Left kidney (tissue), 8 donors: ENCODE data around the gene WEE2. TPM values are rescaled to one million over a fixed set of nuclear protein-coding genes. Genes with fewer than 3 reads are reported as not detected.
A peak's percentile ranks its signal among the peaks of the same experiment; 100 is the strongest.
"Not testable (repeated sequence)": the region's sequence is repeated elsewhere in the genome, so short reads cannot be mapped to it uniquely, and the experiment has no call there.

Experiments
- DNase-seq: peaks from one replicate; pipeline ENCODE4 v3.0.0-alpha.2; 2013
- long read RNA-seq, 8 donors: transcript quantifications; one replicate each; lab custom pipeline, GENCODE V29; 2026
- polyA plus RNA-seq: library from polyadenylated mRNA; unstranded; fragments of 120-200 nt; gene quantifications from one replicate; pipeline ENCODE4 v1.2.1, GENCODE V29; 2013; ENCODE audit not compliant: insufficient read length

Gene WEE2
- 0.58 TPM for polyA plus RNA-seq
- long read RNA-seq, donor 1: 0 reads
- long read RNA-seq, donor 2: 0 reads
- long read RNA-seq, donor 3: 0 reads
- long read RNA-seq, donor 4: 0 reads
- long read RNA-seq, donor 5: 0 reads
- long read RNA-seq, donor 6: 0 reads
- long read RNA-seq, donor 7: 0 reads
- long read RNA-seq, donor 8: 0 reads

GRCh38 chr7:141708351-141708750, at the start of gene WEE2:
TSS of gene WEE2 (plus strand) at chr7:141708353. CDS start at chr7:141708759, 406 bp downstream.
- DNase-seq: no peak

GRCh38 chr7:141659501-141659900, 48.7 kb upstream of the WEE2 start:
- no peak for DNase-seq

GRCh38 chr7:141660259-141660658, 47.9 kb upstream of the WEE2 start:
- no peak for DNase-seq

DNA sequence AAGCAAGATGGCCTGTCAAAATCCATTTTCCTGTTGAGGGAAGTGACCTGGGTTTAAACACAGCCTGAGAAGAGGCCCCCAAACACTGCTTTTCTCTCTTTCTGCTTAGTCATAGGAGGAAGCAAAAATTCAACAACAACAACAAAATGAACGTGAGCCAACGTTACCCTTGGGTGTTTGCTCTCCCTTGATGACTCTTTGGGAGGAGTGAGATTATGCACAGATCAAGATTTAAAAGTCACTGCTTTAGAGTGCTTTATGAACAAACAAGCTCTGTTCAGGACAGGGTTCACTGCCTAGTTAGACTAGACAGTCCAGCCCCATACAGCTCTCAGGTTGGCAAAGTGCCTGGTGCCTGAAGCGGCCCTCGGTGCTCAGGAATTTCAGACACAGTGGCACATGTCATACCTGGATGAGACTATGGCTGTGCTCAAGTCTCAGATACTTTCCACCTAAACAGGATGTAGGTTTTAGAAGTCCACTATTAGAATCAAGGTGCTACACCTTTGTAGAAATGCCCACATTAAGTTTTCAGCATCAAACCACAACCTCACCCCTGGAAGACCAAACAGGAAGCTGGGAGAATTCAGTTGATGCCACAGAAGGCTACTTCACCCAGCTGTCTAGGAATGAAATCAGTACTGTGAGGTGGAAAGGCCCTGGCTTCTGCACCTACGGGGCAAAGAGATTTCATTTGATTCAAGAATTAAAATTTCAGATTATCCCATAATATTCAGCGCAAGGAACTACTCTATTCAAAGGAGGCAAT, 44.9 kb upstream of the WEE2 start:
- no peak for DNase-seq

DNA sequence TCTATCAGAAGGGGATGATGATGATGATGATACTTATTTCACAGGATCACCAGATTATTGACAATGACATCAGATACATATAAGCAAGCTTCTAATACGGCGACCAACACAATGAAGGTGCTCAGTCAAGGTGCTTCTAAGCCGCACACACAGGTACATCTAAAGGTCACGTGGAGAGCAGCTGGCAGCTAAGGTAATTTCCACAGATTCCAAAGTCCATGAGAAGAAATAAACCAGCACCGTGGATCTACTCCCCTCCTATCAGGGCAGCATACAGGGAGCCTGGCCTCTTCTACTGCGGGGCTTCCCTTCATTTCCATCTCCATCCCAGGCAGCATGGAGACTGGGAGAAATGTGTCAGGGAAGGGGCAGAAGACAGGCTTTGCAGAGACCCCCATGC, 43.7 kb upstream of the WEE2 start:
- DNase-seq: no peak

DNA sequence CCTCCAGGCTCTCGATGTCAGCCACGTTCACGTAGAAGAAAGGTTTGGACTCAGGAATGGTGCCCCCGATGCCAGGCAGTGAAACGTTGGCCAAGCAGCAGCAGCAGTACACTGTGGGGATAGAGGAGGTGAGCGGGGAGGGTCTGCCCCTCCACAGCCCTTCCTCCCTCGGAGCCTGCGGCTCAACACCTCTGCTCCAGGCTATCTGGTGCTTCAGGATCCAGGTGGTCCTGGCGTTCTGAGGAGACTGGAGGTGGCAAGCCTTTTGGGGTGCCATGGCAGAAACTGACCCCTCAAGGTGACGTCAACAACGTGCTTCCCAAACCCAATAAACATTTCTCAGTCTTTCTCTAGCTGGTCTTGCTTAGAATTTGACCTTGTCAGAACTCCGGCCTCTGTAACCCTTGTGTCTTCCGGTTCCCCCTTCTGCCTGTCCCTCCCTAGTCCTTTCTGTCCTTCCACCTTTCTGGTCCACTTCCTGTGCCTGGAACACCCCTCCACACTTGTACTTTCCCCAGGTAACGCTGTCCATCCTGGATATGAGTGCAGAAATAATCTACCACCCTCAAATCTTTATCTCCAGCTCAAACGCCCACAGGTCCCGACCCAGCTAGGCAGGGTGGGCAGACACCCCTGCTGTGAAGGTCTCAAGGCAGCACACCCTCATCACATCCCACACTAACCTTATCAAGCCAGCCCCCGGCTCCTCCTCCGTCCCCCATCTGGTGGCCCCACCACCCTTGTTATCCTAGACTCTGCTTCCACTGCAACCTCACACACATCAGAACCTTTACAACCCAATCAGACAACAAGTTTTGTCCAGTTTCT, 42.7 kb upstream of the WEE2 start:
- no peak for DNase-seq

DNA sequence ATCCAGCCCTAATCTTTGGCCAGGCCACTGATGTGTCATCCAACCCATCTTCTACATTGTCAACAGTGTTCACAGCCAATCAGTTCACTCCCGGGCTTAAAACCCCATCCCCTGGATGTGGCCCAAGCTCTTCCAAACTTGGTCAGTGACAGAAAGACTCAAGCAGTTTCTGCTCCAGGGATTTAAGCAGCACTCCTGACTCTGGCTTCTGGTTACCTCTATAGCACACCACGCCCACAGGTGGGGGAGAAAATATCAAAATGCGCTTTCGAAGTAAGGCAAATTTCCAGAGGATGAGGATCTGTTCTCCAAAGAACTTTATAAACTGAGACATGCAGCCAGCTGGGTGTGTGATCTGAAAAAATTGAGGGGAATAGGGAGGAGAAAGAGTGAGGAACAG, 42.1 kb upstream of the WEE2 start:
- no peak for DNase-seq

DNA sequence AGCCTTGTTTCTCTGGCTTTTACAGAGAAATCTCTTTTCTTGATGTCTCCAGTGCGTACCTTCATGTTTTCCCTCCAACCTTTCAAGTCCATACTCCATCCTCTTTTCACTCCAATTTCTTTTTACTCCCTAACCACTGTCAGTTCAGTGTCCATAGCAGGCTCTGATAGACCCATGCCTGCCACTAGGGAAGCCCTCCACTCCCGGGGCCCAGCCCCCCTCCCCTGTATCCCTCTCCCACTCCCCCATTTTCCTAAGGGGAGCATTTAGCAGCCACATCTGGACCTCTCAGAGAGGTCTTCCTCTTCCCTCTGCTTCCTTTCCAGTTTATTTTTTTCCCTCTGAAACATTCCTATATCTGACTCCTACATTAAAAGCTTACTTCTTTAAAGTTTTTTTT, 39.3 kb upstream of the WEE2 start:
- no peak for DNase-seq

DNA sequence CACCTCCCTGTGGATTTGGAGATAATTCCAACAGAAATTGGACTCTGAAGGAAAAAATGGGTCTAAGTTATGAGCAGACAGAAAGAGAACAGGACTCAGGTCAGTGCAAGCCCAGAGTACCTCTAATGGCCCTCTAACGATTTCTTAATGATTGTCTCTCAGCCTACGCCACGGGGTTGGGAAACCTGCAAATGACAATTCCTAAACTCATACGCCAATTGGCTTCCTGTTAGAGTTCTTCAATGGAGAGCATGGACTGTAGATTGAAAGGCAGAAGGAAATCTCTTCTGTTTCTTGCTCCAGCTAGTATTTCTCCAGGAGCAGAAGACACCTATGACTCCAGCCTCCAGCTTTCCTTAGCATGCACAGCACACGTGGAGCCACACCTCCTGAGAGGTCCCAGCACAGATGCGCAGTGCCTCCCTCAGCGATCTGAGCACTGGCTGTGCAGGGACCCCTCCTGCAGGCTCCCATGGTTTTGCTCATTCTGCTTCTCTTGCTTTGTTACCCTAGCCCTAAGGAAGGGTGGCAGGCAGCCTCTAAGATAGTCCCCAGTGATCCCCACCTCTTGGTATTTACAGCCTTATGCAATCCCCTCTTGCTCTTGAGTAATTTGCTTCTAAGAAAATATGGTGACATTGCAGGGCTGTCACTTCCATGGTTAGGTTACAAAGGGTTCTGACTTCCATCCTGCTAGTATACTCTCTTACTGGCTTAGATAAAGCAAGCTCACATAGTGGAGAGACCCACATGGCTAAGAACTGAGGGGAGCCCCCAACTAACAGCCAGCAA, 36.3 kb upstream of the WEE2 start:
- no peak for DNase-seq

DNA sequence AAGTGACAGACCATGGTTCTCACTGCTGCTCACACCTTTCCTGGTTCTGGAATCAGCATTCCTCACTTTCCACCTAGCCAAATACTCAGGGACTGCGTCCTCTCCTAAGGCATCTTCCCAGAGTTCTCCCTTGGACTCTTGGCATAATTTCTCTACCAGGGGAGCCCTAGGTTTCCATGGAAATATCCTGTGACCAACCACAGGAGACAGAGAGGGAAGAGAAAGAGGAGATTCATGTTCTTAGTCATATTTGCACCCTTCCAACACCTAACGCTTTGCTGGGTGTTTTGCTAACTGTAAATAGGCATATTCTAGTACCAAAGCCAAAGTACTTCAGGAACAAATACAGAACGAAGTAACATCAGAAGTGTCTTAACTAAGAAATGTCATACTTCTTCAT, 34.8 kb upstream of the WEE2 start:
- no peak for DNase-seq

DNA sequence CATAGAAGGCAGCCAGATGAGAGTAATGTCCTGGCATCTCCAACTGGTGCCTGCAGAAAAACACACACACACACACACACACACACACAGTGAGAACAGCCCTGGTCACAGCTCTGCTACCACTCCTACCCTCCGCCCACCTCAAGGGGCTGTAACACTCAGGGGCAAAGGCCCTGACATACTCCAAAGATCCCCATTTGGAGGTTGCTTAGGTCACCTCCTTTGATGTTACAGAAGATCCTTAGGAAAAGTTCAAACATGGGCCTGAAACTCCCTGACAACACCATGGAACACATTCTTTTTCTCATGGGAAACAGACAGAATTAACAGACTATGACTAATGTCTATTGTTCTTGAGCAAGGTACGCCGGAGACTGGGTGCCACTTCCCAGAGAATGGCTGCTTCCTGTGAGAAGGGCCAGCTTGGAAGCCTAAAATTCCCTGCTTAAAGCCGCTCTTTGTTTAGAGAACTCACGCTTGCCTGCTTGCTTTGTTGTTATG, 33.9 kb upstream of the WEE2 start:
- peak; percentile 20 for DNase-seq

- no peak for DNase-seq
These were observed 33.5 kb upstream of the WEE2 start for GRCh38 chr7:141674702-141675101.

DNA sequence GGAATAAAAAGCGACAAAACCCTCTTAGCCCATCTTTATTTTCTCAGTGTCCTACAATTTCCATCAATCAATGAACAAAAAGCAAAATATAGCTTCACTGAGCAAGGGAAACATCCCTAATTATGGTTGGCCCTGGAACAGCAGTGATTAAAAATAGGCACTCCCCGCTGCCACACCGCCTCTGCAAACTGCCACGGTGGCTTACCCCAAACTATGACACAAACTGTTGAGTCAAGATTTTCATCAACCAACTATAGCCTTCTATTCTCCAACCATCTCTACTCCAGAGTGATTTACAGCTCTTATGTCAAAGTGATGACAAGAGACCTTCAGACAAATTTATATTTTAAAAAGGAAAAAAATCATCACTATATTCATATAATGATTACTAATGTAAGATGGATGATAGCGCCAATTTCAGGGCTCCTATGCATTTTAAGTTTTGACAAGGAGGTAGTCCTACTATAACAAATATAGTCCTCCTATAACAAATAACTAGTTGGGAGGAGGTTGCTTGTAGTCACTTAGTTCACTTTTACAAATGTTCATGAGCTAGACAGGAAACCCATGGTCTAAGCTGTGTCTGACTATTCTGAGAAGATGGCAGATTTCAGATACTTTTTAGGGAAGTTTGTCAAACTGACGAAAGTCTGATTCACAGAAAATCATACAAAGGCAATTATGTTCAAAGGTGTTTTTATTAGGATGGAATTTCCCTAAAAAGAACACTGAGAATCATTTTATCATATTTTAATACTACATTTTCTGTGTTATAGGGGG, 32.5 kb upstream of the WEE2 start:
- DNase-seq: no peak

DNA sequence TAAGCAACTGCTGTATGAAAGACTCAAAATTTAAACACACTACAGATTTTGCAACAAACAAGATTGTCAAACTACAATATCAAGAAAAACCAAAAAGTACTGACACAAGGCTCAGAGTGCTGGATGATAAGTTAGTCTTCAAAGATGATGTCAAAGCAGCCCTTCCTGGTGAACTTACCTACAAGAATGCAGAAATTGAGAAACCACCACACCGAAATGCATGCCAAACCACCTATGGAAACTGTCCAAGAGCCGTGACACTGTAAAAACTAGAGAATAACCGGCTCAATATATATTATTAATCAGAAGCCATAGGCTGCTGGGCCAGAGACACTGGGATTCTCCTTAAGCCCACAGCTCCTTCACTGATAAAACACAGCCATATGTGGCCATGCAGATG, 31.5 kb upstream of the WEE2 start:
- DNase-seq: no peak

- no peak for DNase-seq
These were observed 29.1 kb upstream of the WEE2 start for GRCh38 chr7:141679014-141679413.

DNA sequence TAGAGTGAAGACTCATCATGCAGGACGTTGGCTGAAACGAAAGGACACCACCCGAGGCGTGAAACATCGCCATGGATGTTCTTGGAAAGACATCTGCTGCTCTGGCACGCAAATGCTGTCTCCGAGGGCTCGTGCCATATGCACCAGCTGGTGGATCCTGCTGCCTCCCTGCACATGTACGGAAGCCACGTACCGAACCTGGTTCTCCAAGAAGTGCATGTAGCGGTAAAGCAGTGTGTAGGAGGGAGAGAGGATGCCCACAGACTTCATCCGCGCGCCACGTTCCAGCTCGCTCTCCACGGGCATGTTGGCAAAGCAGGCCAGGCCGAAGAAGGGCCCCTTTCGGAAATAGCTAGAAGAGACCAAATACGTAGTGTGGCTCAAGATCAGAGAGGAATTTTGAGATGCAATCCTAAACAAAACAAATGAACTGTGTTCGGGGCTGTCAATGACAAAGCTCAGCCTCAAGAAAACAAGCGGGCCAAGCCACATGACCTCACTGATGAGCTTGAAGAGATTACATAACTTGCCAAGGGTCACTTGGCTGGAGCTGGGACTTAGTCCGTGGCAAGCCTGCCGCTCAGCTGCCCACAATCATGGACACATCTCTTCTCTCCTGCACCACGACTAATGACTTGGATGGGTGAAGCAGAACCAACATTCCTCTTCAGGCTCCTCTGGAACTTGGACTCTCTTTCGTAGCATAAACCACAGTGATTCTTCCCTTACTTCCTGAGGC, 22.7 kb upstream of the WEE2 start:
- no peak for DNase-seq

DNA sequence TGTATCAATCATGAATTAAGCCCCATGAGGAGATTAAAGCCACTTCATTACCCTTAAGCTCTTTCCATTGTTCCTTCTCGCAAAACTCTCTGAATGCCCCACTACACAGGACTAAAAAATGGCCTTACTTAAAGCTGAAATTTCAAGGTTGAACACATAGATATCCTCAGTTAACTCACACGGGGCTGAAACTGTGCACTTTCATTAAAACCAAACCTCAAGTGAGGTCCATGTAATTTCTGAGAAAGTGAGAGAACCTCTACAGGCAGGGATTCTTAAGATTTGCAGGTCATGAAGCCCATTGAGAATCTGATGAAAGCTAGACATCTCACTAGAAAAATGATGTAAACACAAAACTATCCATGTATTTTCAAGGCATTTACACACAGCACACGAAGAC, 22.1 kb upstream of the WEE2 start:
- DNase-seq: no peak

DNA sequence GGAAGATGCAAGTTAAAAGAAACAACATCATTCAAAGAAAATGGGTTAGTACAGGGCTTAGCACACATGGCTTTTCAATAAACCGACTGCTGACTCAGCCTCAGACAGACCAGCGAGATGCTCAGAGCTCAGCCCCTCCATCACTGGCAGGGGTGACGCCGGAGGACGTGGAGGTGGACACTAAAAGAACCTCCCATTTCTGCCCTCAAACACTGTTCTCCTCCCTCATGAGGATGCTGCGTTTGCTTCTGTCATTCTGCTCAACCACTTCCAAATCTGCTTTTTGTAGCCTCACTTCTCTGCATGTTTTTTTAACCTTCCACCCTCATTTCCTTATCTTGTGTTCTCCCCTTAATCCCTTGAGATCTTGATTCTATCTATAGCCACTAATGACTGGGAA, 21.5 kb upstream of the WEE2 start:
- DNase-seq: no peak

- no peak for DNase-seq
These were observed 20.1 kb upstream of the WEE2 start for GRCh38 chr7:141688043-141688442.

GRCh38 chr7:141689072-141689825, 18.9 kb upstream of the WEE2 start:
- DNase-seq: not testable (repeated sequence)
